ENCODE data around the gene LRRN3.

Gene LRRN3

DNA sequence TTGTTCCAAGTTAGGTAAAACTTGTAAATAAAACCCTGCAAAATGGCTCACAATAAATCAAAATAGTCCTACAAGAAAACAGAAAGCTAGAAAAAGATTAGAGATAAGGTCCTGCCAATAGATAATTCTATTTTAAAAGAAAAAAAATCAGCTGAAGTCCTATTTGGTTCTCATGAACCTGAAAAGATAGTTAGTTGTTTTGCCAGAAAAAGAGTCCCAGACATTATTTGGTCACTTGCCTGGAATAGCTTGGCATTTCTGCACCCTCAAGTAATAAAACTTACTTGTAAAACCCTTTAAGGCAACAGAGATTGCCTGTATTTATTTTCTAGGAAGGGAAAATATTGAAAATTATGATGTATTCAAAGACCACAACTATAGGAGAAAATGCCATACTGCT is 47.7 kb downstream of the LRRN3 start:
- H3K4me3 ChIP-seq (ENCODE audit: low read depth, low read length) = no peak overlapping the region
- TF ChIP-seq, protein P1, sequence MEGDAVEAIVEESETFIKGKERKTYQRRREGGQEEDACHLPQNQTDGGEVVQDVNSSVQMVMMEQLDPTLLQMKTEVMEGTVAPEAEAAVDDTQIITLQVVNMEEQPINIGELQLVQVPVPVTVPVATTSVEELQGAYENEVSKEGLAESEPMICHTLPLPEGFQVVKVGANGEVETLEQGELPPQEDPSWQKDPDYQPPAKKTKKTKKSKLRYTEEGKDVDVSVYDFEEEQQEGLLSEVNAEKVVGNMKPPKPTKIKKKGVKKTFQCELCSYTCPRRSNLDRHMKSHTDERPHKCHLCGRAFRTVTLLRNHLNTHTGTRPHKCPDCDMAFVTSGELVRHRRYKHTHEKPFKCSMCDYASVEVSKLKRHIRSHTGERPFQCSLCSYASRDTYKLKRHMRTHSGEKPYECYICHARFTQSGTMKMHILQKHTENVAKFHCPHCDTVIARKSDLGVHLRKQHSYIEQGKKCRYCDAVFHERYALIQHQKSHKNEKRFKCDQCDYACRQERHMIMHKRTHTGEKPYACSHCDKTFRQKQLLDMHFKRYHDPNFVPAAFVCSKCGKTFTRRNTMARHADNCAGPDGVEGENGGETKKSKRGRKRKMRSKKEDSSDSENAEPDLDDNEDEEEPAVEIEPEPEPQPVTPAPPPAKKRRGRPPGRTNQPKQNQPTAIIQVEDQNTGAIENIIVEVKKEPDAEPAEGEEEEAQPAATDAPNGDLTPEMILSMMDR (IDR thresholded peaks at IDR 0.05; ENCODE audit: low read depth, low read length) = no peak

DNA sequence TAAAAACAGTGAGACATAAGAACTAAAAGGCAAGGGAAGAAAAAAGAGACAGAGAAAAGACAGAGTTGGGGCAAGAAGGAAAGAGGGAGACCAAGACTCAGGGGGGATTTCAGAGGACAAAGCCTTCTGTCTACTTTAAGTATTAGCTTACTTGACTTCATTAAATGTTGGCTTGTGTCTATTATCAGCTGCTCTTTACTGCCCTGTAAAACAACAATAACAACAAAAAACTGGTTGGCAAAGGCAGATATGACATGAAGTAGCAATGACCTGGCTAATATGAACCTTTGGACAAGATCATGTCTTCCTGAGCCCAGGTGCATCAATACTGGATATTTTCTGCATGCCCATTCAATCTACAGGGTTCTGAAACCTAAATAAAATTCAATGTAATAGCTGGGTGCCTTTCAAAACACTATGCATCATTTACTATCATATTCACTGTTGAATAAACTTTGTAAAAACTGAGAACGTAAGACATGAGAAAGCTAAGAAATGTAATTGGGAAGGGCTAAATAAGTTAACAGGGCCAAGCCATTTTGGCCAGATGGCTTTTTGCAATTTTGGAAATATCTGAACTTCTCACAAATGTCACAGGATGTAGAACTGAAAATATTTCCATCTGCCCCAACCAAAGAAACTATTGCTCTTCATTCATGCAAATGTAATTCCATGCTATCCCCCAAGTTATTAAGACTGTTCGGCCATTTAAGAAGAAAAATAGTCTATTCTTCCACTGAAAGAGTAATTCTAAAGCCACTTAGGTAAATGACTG is 49.4 kb downstream of the LRRN3 start:
- TF ChIP-seq, protein P1 (IDR thresholded peaks at IDR 0.05; ENCODE audit: low read depth, low read length) = no peak
- H3K4me3 ChIP-seq (ENCODE audit: low read depth, low read length) = no peak overlapping the region

DNA sequence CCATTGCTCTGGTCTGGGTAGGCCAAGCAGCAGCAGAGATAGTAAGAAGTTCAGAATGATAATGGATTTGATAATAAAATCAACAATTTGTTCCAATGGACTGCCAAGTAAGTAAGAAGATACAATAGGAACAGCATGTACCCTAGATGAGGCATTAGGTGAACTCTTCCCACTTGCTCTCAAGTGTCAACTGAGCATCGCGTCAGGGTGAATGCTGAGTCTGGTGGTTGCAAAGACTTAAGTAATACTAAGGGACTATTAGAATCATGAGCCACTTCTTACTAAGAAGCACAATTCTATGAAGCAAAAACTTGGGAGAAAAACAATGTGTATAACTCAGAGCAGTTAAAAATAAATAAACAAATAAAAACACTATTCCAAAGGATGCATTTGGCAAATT is 54.5 kb downstream of the LRRN3 start:
- no peak overlapping the region for H3K4me3 ChIP-seq (ENCODE audit: low read depth, low read length)
- TF ChIP-seq, protein P1 (IDR thresholded peaks at IDR 0.05; ENCODE audit: low read depth, low read length) = no peak

DNA sequence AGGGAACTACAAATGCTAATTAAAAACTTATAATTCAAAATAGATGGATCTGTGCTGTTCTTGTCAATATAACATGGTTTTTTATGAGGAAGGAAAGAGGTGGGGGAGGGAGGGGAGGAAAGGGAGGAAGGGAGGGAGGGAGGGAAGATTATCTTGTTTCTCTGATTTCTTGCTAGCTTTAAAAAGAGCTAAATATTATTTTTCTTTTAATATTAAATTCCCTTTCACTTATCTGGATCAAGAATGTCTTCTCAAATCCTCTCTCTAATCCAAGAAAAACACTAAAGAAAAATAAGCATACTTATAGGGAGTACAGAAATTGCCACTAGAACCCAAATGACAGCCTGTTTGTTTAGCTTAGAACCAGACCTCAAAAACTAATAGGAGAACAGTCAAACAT is 55.2 kb downstream of the LRRN3 start:
- H3K4me3 ChIP-seq (ENCODE audit: low read depth, low read length) = no peak overlapping the region
- TF ChIP-seq, protein P1 (IDR thresholded peaks at IDR 0.05; ENCODE audit: low read depth, low read length) = no peak

DNA sequence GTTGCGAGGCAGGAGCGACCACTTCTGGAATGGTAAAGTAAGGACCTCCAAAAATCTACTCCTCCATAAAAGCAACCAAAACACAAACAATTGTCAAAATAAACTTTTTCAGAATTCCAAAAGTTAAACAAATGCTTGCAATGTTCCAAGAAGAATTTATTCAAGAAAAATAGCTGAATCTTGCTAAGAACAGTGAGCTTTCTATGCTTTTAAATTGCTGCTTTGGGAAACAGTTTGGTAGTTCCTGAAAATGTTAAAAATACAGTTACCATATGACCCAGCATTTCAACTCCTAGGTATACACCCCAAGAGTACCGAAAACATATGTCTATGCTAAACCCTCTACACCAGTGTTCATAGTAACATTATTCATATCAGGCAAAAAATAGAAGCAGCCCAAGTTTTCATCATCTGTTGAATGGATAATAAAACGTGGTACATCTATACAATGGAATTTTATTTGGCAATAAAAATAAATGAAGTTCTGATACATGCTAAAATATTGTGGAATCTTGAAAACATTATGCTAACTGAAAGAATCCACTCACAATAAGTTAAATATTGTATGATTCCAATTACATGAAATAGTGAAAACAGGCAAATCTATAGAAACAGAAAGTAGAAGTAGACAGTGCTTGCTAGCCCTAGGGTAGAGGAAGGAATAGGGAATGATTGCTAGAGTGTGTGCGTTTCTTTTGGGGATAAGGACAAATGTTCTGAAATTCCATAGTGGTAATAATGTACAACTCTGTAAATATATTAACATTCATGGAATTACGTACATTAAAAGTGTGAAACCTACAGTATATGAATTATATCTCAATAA is 57.0 kb downstream of the LRRN3 start:
- H3K4me3 ChIP-seq (ENCODE audit: low read depth, low read length) = no peak overlapping the region
- TF ChIP-seq, protein P1 (IDR thresholded peaks at IDR 0.05; ENCODE audit: low read depth, low read length) = no peak

DNA sequence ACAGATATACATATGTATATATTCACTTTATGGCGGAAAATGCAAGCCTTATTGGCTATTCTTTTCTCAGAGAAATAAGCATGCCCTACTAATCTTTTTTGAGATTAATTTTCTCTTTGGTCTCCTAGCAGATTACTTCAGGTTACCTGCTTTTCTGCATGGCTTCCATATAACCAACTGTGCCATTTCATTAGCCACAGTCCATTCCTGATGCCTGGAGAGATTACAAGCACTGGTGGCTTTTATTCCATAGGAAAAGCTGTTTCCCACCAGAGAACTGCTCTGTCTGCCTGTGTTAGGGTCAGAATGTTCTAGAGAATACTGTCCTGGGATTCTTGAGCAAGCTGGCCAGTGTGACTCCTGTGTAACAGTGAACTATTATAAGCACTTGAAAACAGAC is 59.8 kb downstream of the LRRN3 start:
- no peak overlapping the region for H3K4me3 ChIP-seq (ENCODE audit: low read depth, low read length)
- TF ChIP-seq, protein P1 (IDR thresholded peaks at IDR 0.05; ENCODE audit: low read depth, low read length) = no peak

DNA sequence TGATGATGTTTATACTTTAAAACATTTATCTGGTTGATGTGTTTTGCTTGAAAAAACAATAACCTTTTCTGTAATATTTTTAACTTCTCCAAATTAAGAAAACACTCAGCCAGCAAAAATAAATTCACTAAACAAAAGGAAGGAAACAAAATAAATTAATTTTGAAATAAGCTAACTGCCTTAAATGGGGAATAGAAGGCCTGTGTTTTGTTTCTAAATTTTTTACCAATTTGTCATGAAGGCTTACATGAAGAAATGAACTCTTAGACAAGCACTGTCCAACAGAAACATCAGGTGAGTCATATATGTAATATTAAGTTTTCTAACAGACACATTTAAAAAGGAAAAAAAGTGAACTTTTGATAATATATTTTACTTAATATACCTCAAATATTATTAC is 68.5 kb downstream of the LRRN3 start:
- no peak overlapping the region for H3K4me3 ChIP-seq (ENCODE audit: low read depth, low read length)
- TF ChIP-seq, protein P1 (IDR thresholded peaks at IDR 0.05; ENCODE audit: low read depth, low read length) = no peak
